Measurements from ENCODE around the gene WIPI1. TPM values are rescaled to one million over a fixed set of nuclear protein-coding genes. Genes with fewer than 3 reads are reported as not detected.

The WIPI1 gene
- total and polyA plus RNA-seq, 2 of the 13 experiments (the other 11 are each of a cell fraction or from before 2014, with no cell fraction given), result 29.4 to 141 TPM

DNA sequence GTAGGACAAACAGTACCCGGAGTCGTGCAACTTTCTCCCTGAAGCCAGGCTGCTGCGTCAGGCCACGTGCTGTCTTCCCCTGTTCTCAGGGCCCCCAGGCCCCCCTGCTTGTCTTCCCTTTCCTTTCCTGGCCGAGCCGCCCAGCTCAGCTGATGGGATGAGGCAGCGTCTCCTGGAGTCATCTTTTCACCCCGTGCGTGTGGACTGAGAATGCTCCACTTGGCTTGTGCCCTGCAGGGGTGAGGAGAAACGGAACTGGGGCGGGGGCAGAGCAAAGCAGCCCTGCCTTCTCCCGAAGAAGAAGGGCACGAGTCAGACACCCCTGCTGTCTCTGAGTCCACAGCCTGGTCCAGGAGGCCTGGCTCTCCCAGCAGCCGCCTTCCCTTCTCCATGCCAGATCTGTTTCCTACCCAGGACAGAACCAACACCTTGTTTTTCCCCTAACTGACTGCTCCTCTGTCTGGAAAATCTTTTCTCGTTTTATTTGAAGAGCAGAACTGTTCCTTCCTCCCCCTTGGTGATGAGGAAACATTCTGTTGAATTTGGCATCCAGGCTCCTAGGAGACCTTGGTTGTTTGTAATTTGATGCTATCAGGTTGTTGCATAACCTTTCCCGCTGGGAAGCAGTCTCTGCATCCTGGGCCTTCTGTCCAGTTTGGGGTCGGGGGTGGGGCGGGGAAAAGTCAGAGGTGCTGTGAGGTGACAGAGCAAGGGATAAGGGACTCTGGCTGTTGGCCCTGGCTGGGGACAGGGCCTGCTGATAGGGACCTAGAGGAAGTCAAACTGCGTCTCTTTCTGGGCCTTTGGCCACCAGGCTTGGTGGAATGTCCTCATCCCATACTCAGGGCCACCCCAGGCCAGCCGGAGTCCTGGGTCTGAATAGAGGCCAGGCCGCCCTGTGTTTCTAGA lies 78.8 kb downstream of the WIPI1 start (continued):
- TF ChIP-seq, protein P1, sequence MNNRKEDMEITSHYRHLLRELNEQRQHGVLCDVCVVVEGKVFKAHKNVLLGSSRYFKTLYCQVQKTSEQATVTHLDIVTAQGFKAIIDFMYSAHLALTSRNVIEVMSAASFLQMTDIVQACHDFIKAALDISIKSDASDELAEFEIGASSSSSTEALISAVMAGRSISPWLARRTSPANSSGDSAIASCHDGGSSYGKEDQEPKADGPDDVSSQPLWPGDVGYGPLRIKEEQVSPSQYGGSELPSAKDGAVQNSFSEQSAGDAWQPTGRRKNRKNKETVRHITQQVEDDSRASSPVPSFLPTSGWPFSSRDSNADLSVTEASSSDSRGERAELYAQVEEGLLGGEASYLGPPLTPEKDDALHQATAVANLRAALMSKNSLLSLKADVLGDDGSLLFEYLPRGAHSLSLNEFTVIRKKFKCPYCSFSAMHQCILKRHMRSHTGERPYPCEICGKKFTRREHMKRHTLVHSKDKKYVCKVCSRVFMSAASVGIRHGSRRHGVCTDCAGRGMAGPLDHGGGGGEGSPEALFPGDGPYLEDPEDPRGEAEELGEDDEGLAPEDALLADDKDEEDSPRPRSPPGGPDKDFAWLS (CRISPR knock-in tag; IDR thresholded peaks at IDR 0.05; ENCODE audit: borderline replicate concordance), result peak; percentile 93; the same call in 1 of the 2 replicates
- no peak for TF ChIP-seq ZNF282 (IDR thresholded peaks at IDR 0.05; ENCODE audit: partially characterized antibody)
- peak; percentile 89 for TF ChIP-seq ZSCAN9 (CRISPR knock-in tag; IDR thresholded peaks at IDR 0.05; ENCODE audit: borderline replicate concordance)
- TF ChIP-seq, protein P2, sequence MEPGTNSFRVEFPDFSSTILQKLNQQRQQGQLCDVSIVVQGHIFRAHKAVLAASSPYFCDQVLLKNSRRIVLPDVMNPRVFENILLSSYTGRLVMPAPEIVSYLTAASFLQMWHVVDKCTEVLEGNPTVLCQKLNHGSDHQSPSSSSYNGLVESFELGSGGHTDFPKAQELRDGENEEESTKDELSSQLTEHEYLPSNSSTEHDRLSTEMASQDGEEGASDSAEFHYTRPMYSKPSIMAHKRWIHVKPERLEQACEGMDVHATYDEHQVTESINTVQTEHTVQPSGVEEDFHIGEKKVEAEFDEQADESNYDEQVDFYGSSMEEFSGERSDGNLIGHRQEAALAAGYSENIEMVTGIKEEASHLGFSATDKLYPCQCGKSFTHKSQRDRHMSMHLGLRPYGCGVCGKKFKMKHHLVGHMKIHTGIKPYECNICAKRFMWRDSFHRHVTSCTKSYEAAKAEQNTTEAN (CRISPR knock-in tag; conservative IDR thresholded peaks at IDR 0.05), result peak; percentile 11; the same call in 1 of the 2 replicates
- TF ChIP-seq HMGA1 (CRISPR knock-in tag; conservative IDR thresholded peaks at IDR 0.05), result no peak
- TF ChIP-seq RARG (CRISPR knock-in tag; IDR thresholded peaks at IDR 0.05; ENCODE audit: low read depth), result no peak
- TF ChIP-seq ZNF432 (CRISPR knock-in tag; IDR thresholded peaks at IDR 0.05; ENCODE audit: borderline replicate concordance), result no peak
- TF ChIP-seq ZNF644 (CRISPR knock-in tag; IDR thresholded peaks at IDR 0.05; ENCODE audit: low read depth), result peak; percentile 51
- TF ChIP-seq CBX1 (IDR thresholded peaks at IDR 0.05; ENCODE audit: low read depth), result no peak
- TF ChIP-seq, protein P3, sequence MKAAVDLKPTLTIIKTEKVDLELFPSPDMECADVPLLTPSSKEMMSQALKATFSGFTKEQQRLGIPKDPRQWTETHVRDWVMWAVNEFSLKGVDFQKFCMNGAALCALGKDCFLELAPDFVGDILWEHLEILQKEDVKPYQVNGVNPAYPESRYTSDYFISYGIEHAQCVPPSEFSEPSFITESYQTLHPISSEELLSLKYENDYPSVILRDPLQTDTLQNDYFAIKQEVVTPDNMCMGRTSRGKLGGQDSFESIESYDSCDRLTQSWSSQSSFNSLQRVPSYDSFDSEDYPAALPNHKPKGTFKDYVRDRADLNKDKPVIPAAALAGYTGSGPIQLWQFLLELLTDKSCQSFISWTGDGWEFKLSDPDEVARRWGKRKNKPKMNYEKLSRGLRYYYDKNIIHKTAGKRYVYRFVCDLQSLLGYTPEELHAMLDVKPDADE (CRISPR knock-in tag; IDR thresholded peaks at IDR 0.05), result 0 out of 2 replicates have a peak, but pooled peaks have one; percentile 69
- TF ChIP-seq ZMAT3 (CRISPR knock-in tag; conservative IDR thresholded peaks at IDR 0.05), result peak; percentile 83; the same call in 1 of the 2 replicates
- TF ChIP-seq, protein P4, sequence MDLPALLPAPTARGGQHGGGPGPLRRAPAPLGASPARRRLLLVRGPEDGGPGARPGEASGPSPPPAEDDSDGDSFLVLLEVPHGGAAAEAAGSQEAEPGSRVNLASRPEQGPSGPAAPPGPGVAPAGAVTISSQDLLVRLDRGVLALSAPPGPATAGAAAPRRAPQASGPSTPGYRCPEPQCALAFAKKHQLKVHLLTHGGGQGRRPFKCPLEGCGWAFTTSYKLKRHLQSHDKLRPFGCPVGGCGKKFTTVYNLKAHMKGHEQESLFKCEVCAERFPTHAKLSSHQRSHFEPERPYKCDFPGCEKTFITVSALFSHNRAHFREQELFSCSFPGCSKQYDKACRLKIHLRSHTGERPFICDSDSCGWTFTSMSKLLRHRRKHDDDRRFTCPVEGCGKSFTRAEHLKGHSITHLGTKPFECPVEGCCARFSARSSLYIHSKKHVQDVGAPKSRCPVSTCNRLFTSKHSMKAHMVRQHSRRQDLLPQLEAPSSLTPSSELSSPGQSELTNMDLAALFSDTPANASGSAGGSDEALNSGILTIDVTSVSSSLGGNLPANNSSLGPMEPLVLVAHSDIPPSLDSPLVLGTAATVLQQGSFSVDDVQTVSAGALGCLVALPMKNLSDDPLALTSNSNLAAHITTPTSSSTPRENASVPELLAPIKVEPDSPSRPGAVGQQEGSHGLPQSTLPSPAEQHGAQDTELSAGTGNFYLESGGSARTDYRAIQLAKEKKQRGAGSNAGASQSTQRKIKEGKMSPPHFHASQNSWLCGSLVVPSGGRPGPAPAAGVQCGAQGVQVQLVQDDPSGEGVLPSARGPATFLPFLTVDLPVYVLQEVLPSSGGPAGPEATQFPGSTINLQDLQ (CRISPR knock-in tag; IDR thresholded peaks at IDR 0.05), result peak; percentile 48; the same call in 1 of the 2 replicates
- TF ChIP-seq IRF2 (CRISPR knock-in tag; IDR thresholded peaks at IDR 0.05), result peak; percentile 82; the same call in 1 of the 2 replicates
- TF ChIP-seq SMARCE1 (IDR thresholded peaks at IDR 0.05; ENCODE audit: borderline replicate concordance), result no peak
- TF ChIP-seq ZNF160 (CRISPR knock-in tag; IDR thresholded peaks at IDR 0.05), result peak; percentile 78; the same call in 1 of the 2 replicates
- TF ChIP-seq, protein P5, sequence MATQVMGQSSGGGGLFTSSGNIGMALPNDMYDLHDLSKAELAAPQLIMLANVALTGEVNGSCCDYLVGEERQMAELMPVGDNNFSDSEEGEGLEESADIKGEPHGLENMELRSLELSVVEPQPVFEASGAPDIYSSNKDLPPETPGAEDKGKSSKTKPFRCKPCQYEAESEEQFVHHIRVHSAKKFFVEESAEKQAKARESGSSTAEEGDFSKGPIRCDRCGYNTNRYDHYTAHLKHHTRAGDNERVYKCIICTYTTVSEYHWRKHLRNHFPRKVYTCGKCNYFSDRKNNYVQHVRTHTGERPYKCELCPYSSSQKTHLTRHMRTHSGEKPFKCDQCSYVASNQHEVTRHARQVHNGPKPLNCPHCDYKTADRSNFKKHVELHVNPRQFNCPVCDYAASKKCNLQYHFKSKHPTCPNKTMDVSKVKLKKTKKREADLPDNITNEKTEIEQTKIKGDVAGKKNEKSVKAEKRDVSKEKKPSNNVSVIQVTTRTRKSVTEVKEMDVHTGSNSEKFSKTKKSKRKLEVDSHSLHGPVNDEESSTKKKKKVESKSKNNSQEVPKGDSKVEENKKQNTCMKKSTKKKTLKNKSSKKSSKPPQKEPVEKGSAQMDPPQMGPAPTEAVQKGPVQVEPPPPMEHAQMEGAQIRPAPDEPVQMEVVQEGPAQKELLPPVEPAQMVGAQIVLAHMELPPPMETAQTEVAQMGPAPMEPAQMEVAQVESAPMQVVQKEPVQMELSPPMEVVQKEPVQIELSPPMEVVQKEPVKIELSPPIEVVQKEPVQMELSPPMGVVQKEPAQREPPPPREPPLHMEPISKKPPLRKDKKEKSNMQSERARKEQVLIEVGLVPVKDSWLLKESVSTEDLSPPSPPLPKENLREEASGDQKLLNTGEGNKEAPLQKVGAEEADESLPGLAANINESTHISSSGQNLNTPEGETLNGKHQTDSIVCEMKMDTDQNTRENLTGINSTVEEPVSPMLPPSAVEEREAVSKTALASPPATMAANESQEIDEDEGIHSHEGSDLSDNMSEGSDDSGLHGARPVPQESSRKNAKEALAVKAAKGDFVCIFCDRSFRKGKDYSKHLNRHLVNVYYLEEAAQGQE (IDR thresholded peaks at IDR 0.05; ENCODE audit: borderline replicate concordance in 1 of 2, low read depth in 1 of 2, low read length in 2 of 2), result no peak
- TF ChIP-seq ZNF501 (CRISPR knock-in tag; IDR thresholded peaks at IDR 0.05), result no peak; the same call in none of the 2 replicates

Data from HepG2 (cell line).